Esophagus squamous epithelium (tissue), 4 donors: ENCODE results near the gene SLC49A3.

ENCODE experiments used
- CTCF ChIP-seq, 6 experiments: fragments of 450-650 bp in 4 of 6; fragments of 200-600 bp in 2 of 6; sonication (generic) in 2 of 6; IDR thresholded peaks; one replicate each; pipeline ENCODE4 v1.5.1; 2016 to 2019; ENCODE audit warnings: antibody characterized with exemption in 6 of 6, mild to moderate bottlenecking in 4 of 6, moderate library complexity in 4 of 6
- POLR2A ChIP-seq, 4 donors: fragments of 450-650 bp; IDR thresholded peaks; one replicate each; pipeline ENCODE4 v1.6.1; 2017; ENCODE audit warnings: antibody characterized with exemption in 4 of 4, mild to moderate bottlenecking in 4 of 4, moderate library complexity in 3 of 4

DNA sequence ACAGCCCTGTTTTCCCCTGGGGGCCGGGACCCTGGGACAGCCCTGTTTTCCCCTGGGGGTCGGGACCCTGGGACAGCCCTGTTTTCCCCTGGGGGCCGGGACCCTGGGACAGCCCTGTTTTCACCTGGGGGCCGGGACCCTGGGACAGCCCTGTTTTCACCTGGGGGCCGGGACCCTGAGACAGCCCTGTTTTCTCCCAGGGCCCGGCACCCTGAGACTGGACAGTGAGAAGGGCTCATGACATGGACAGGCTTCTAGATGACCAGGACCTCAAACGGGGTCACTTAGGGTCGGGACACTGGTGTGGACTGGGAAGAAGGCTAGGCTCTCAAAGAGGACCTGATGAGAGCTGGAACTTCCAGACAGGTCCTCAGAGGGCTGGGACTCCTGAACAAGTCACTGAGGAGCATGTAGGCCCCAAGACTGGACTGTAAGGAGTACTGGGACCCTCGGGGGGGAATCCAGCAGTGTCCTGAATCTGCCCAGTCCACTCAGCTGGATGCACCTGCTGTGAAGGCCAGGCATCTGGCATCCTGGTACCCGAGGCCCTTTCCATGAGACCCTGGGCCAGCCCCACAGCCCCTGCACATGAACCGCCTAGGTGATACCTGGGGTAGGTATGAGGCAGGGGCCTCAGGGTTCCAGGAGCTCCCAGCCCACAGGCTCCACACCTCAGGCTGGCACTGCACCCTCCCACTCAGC is 19.1 kb upstream of the SLC49A3 start:
- no peak for TF ChIP-seq POLR2A (IDR thresholded peaks at IDR 0.05)
- no peak for TF ChIP-seq CTCF (IDR thresholded peaks at IDR 0.05)
